K562 (cell line): ENCODE measurements around the gene FAM53A. TPM values are rescaled to one million over a fixed set of nuclear protein-coding genes. Genes with fewer than 3 reads are reported as not detected.

Experiments
- ATAC-seq: fragments of 200-7000 bp; cut with Tn5 transposase; 3 replicates; pipeline ENCODE4 v1.9.1; 2020; ENCODE audit warnings: moderate library complexity
- BruUV-seq: library from RNA; stranded (reverse); fragments of 400-500 nt; replicated peaks from 2 replicates; lab custom pipeline; 2021; lab: Mats Ljungman, UMichigan
- CTCF ChIA-PET: fragments of 300-600 bp; formaldehyde crosslinking; extraction: SDS; loops from one replicate; lab custom pipeline; 2021; ENCODE audit warnings: low intra/inter-chr PET ratio; lab: Yijun Ruan, JAX
- POLR2A ChIA-PET: fragments of 300-600, 350-650 bp; sonication (Branson Sonifier 250); formaldehyde crosslinking; extraction: SDS; loops from one replicate; lab custom pipeline; 2021; ENCODE audit warnings: antibody characterized with exemption, inconsistent platforms; lab: Yijun Ruan, JAX
- DNase-seq, 4 experiments: peaks; one replicate each; pipeline versions ENCODE4 v3.0.0 to v3.0.0-alpha.2; 2011 to 2018; ENCODE audit warnings: low spot score in 3 of 4, mixed read lengths in 3 of 4; ENCODE audit errors: extremely low read depth in 1 of 4
- FAIRE-seq: peaks from 2 replicates; lab custom pipeline; 2011; peaks lifted over from hg19 to GRCh38; lab: Jason Lieb, UNC
- H2AFZ ChIP-seq: 2 replicates; pipeline ENCODE4 v1.6.0; 2011; ENCODE audit warnings: low read depth, low read length, control low read depth, inconsistent platforms
- H3K27ac ChIP-seq: fragments of 200-600 bp; 3 replicates; pipeline ENCODE4 v1.8.0; 2011; ENCODE audit warnings: low read depth, mild to moderate bottlenecking, control low read depth, inconsistent platforms, low read length, moderate library complexity, mixed read lengths; ENCODE audit errors: extremely low read depth
- H3K27me3 ChIP-seq, 2 experiments: fragments of 300-600 bp in 1 of 2; 2 replicates in 1 of 2; 3 replicates in 1 of 2; pipeline versions ENCODE4 v1.6.0 to v1.8.0; 2011; ENCODE audit warnings: inconsistent platforms in 2 of 2, low read length in 2 of 2, mild to moderate bottlenecking in 1 of 2, mixed read lengths in 1 of 2, moderate library complexity in 1 of 2; ENCODE audit not compliant: control insufficient read depth in 2 of 2, insufficient read depth in 2 of 2
- H3K36me3 ChIP-seq: fragments of 300-600 bp; 3 replicates; pipeline ENCODE4 v1.8.0; 2011; ENCODE audit warnings: mild to moderate bottlenecking, low read length, inconsistent platforms; ENCODE audit not compliant: control insufficient read depth, insufficient read depth
- H3K4me1 ChIP-seq, 2 experiments: fragments of 200-600 bp in 1 of 2; replicated peaks in 1 of 2; 2 replicates in 1 of 2; 3 replicates in 1 of 2; pipeline versions ENCODE4 v1.5.1 to v1.8.0; 2011; ENCODE audit warnings: inconsistent platforms in 2 of 2, low read length in 2 of 2, mild to moderate bottlenecking in 1 of 2, mixed read lengths in 1 of 2, moderate library complexity in 1 of 2; ENCODE audit not compliant: control insufficient read depth in 2 of 2, insufficient read depth in 2 of 2
- H3K4me2 ChIP-seq: 2 replicates; pipeline ENCODE4 v1.6.1; 2011; ENCODE audit warnings: low read length, control low read depth, inconsistent platforms, mixed read lengths; ENCODE audit not compliant: insufficient read depth
- H3K4me3 ChIP-seq: fragments of 200-600 bp; sonication (generic), shearing (Covaris generic); 2 replicates; pipeline ENCODE4 v1.5.1; 2016; ENCODE audit warnings: control low read depth, inconsistent platforms
- H3K79me2 ChIP-seq: fragments of 200-600 bp; 3 replicates; pipeline ENCODE4 v1.8.0; 2011; ENCODE audit warnings: low read length, inconsistent platforms; ENCODE audit not compliant: control insufficient read depth, insufficient read depth
- H3K9ac ChIP-seq, 2 experiments: 2 replicates each; pipeline versions ENCODE4 v1.6.0 to v1.6.1; 2011; ENCODE audit warnings: low read depth in 2 of 2, low read length in 2 of 2, control low read depth in 1 of 2, inconsistent platforms in 1 of 2, mild to moderate bottlenecking in 1 of 2, mixed read lengths in 1 of 2; ENCODE audit not compliant: insufficient read depth in 1 of 2
- H3K9me1 ChIP-seq: one replicate; pipeline ENCODE4 v1.6.0; 2011; ENCODE audit warnings: inconsistent platforms, mild to moderate bottlenecking, low read length, moderate library complexity; ENCODE audit not compliant: control insufficient read depth, insufficient read depth
- H3K9me3 ChIP-seq: replicated peaks from 2 replicates; pipeline ENCODE4 v1.5.1; 2011; ENCODE audit warnings: low read depth, low read length, inconsistent platforms; ENCODE audit not compliant: control insufficient read depth, insufficient read depth
- H4K20me1 ChIP-seq: replicated peaks from 2 replicates; pipeline ENCODE4 v1.6.1; 2011; ENCODE audit warnings: low read length, inconsistent platforms, mixed read lengths; ENCODE audit not compliant: control insufficient read depth, insufficient read depth
- C11orf30 ChIP-seq: fragments of 450-650 bp; IDR thresholded peaks from 2 replicates; pipeline ENCODE4 v1.6.1; 2016; ENCODE audit warnings: low read depth, mild to moderate bottlenecking
- ERF ChIP-seq: fragments of 450-650 bp; formaldehyde crosslinking; IDR thresholded peaks from 2 replicates; pipeline ENCODE4 v1.4.0; 2020; ENCODE audit warnings: mild to moderate bottlenecking, mixed read lengths
- SIN3B ChIP-seq: fragments of 450-650 bp; IDR thresholded peaks from 2 replicates; pipeline ENCODE4 v1.6.1; 2017; ENCODE audit warnings: low read depth, mild to moderate bottlenecking, moderate library complexity
- TAL1 ChIP-seq: fragments of 450-650 bp; IDR thresholded peaks from 2 replicates; pipeline ENCODE4 v1.6.1; 2016; ENCODE audit warnings: mild to moderate bottlenecking
- WGBS: fragments of 100-300 bp; shearing (Covaris generic); methylation state at CpG from one replicate; pipeline ENCODE4 v1.1.6; 2016; ENCODE audit warnings: low coverage, mixed read lengths; ENCODE audit not compliant: insufficient coverage; ENCODE audit errors: missing lambda C conversion rate; 5-methylcytosine and 5-hydroxymethylcytosine counted together
- in situ Hi-C: fragments of 300-500 bp; cut with MboI; formaldehyde crosslinking; loops from 4 replicates; pipeline ENCODE4 v1.15.0; 2018; ENCODE audit warnings: inconsistent platforms, mixed read lengths
- intact Hi-C: fragments of 100-400 bp; cut with micrococcal nuclease; formaldehyde crosslinking; loops from 2 replicates; pipeline ENCODE4 v1.14.2; 2022
- polyA plus RNA-seq, 8 experiments: library from polyadenylated mRNA; depleted of rRNA in 4 of 8; stranded (reverse) in 5 of 8; unstranded in 3 of 8; fragments of >200 nt; fragmentation: Nextera tagmentation in 2 of 8; fragmentation: Illumina TruSeq in 1 of 8; extraction: Ambion mirVana in 2 of 8; extraction: Trizol in 1 of 8; gene quantifications; 2 replicates each; pipeline versions ENCODE4 v1.2.1 to v1.2.3, GENCODE V29; 2011 to 2014; ENCODE audit warnings: inconsistent platforms in 1 of 8, missing spikeins in 1 of 8
- total RNA-seq, 7 experiments: library from RNA; depleted of rRNA in 6 of 7; stranded (reverse); fragments of >200 nt in 6 of 7; fragmentation: Illumina TruSeq in 2 of 7; extraction: Trizol in 2 of 7; gene quantifications; 2 replicates each; pipeline versions ENCODE4 v1.2.1 to v1.2.3, GENCODE V29; 2011 to 2021; ENCODE audit warnings: low replicate concordance in 1 of 7
- TF ChIP-seq, protein P1 (sequence below): fragments of 450-650 bp; IDR thresholded peaks from 2 replicates; pipeline ENCODE4 v1.6.1; 2016; ENCODE audit warnings: mild to moderate bottlenecking
- TF ChIP-seq, protein P2 (sequence below): sonication (generic); formaldehyde crosslinking; IDR thresholded peaks from 2 replicates; pipeline ENCODE4 v1.8.0; 2022; ENCODE audit warnings: missing genetic modification reagents, mild to moderate bottlenecking, moderate library complexity, borderline replicate concordance
- TF ChIP-seq, protein P3 (sequence below): sonication (generic); formaldehyde crosslinking; IDR thresholded peaks from 2 replicates; pipeline ENCODE4 v1.8.0; 2022; ENCODE audit warnings: mild to moderate bottlenecking, missing genetic modification reagents, borderline replicate concordance
- TF ChIP-seq, protein P4 (sequence below): fragments of 150-350 bp; IDR thresholded peaks from 2 replicates; pipeline ENCODE4 v1.6.1; 2014; ENCODE audit warnings: low read depth, mild to moderate bottlenecking, low read length, borderline replicate concordance

The FAM53A gene
- total and polyA plus RNA-seq, 9 of the 15 experiments (the other 6 are each of a cell fraction or from before 2014, with no cell fraction given), result 0.53 to 2.7 (median 1.4) TPM; not detected in 2

DNA sequence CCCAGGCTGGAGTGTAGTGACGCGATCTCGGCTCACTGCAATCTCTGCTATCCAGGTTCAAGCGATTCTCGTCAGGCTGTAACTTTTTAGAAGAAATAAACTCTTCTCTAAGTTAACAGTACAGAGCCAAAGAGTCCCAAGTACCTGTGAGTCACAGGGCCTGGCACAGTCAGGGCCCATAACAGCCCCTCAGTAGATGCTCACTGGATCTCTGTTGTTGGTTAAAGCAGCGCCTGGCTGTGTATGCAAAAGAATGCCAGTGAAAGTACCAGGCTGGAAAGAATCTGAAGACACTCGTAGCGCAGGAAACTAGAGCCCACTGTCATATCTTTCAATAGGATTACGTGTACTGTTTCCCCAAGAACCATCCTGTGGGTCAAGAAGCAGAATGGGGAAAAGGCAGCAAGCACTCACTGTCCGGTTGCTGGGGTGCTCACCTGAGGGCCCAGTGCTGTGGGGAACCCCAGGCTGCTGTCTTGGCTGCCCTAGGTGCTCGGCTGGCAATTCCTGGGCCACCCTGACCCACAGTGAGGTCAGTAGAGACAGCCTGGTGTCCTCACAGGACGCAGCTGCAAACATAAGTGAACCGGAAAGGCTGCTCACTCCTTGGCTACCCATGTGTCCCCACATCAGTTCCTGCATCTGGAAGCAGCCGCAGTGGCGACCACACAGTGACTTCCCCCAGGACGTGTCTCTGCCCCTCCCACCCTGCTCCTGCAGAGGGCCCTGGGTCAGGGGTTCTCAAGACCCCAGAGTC, 31.1 kb upstream of the FAM53A start (continued):
- TF ChIP-seq, protein P1, sequence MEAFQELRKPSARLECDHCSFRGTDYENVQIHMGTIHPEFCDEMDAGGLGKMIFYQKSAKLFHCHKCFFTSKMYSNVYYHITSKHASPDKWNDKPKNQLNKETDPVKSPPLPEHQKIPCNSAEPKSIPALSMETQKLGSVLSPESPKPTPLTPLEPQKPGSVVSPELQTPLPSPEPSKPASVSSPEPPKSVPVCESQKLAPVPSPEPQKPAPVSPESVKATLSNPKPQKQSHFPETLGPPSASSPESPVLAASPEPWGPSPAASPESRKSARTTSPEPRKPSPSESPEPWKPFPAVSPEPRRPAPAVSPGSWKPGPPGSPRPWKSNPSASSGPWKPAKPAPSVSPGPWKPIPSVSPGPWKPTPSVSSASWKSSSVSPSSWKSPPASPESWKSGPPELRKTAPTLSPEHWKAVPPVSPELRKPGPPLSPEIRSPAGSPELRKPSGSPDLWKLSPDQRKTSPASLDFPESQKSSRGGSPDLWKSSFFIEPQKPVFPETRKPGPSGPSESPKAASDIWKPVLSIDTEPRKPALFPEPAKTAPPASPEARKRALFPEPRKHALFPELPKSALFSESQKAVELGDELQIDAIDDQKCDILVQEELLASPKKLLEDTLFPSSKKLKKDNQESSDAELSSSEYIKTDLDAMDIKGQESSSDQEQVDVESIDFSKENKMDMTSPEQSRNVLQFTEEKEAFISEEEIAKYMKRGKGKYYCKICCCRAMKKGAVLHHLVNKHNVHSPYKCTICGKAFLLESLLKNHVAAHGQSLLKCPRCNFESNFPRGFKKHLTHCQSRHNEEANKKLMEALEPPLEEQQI, result no peak
- TF ChIP-seq, protein P2, sequence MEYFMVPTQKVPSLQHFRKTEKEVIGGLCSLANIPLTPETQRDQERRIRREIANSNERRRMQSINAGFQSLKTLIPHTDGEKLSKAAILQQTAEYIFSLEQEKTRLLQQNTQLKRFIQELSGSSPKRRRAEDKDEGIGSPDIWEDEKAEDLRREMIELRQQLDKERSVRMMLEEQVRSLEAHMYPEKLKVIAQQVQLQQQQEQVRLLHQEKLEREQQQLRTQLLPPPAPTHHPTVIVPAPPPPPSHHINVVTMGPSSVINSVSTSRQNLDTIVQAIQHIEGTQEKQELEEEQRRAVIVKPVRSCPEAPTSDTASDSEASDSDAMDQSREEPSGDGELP, result no peak
- TF ChIP-seq TAL1, result no peak
- TF ChIP-seq, all 486 proteins: peak for 4

DNA sequence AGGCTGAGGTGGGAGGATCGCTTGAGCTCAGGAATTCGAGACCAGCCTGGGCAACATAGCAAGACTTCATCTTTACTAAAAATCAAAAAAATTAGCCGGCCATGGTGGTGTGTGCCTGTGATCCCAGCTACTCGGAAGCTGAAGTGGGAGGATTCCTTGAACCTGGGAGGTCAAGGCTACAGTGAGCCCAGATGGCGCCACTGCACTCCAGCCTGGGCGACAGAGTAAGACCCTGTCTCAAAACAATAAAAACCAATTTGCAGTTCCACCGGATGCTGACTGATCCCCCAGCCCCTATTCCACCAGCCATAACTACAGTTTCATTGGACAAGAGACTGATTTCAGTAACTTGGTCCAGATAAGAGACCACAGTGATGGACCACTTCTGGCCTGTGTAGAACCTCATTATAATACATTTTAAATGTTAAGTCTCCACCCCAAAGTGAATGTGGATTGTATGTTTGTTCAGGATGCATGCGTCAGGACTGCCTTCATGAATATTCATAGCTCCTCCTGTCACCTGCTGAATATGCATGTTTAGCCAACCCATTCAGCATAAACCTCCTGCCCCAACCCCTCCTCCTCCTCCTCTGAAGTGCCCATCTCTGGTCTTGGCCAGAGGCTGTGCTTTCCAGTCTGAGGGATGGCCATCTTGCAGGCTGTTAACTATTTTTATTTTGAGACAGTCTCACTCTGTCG, 30.3 kb upstream of the FAM53A start:
- H2AFZ ChIP-seq, result no peak overlapping the region
- peaks cover 92% of the 10 kb centered on the region for H3K79me2 ChIP-seq
- in situ Hi-C loops, result no loop called here
- peak; percentile 88 for FAIRE-seq
- CTCF ChIA-PET, result no interaction called here
- ATAC-seq, result peak; percentile 15
- H4K20me1 ChIP-seq, result peaks cover 16% of the 10 kb centered on the region; the same call in 1 of the 2 replicates
- H3K9me1 ChIP-seq, result no peaks in the 10 kb centered on the region
- peak overlapping the region; percentile 86 for H3K4me3 ChIP-seq
- H3K27ac ChIP-seq, result peak overlapping the region; percentile 100
- H3K4me2 ChIP-seq, result peak overlapping the region; percentile 98
- POLR2A ChIA-PET, result interaction anchor here (0.6 to 2.1 kb wide), 3 partner anchors 14 to 74 kb away, joined by 3 to 7 read pairs (median 4); no protein-coding TSS in a partner anchor
- DNase-seq, result peak in 1 of 4 experiments; percentile 65
- H3K36me3 ChIP-seq, result peaks cover 58% of the 10 kb centered on the region; the same call in 2 of the 3 replicates
- peak overlapping the region; percentile 95 to 100; a peak in 3 of 4 replicates for H3K9ac ChIP-seq
- no peaks in the 10 kb centered on the region for H3K9me3 ChIP-seq
- intact Hi-C loops, result no loop called here
- WGBS, result 15% methylated on average over 9 of the region's 9 CpGs
- no TSS peak for BruUV-seq
- H3K4me1 ChIP-seq, result peaks cover 25 to 76% of the 10 kb centered on the region in 2 experiments; a peak in 4 of 5 replicates
- H3K27me3 ChIP-seq, result no peaks in the 10 kb centered on the region
- TF ChIP-seq SIN3B (no peak), ERF (CRISPR knock-in tag) (0 out of 2 replicates have a peak, but pooled peaks have one; percentile 35), C11orf30 (peak; percentile 64)
- TF ChIP-seq, protein P3, sequence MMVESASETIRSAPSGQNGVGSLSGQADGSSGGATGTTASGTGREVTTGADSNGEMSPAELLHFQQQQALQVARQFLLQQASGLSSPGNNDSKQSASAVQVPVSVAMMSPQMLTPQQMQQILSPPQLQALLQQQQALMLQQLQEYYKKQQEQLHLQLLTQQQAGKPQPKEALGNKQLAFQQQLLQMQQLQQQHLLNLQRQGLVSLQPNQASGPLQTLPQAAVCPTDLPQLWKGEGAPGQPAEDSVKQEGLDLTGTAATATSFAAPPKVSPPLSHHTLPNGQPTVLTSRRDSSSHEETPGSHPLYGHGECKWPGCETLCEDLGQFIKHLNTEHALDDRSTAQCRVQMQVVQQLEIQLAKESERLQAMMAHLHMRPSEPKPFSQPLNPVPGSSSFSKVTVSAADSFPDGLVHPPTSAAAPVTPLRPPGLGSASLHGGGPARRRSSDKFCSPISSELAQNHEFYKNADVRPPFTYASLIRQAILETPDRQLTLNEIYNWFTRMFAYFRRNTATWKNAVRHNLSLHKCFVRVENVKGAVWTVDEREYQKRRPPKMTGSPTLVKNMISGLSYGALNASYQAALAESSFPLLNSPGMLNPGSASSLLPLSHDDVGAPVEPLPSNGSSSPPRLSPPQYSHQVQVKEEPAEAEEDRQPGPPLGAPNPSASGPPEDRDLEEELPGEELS (CRISPR knock-in tag), result no peak
- TF ChIP-seq, protein P4, sequence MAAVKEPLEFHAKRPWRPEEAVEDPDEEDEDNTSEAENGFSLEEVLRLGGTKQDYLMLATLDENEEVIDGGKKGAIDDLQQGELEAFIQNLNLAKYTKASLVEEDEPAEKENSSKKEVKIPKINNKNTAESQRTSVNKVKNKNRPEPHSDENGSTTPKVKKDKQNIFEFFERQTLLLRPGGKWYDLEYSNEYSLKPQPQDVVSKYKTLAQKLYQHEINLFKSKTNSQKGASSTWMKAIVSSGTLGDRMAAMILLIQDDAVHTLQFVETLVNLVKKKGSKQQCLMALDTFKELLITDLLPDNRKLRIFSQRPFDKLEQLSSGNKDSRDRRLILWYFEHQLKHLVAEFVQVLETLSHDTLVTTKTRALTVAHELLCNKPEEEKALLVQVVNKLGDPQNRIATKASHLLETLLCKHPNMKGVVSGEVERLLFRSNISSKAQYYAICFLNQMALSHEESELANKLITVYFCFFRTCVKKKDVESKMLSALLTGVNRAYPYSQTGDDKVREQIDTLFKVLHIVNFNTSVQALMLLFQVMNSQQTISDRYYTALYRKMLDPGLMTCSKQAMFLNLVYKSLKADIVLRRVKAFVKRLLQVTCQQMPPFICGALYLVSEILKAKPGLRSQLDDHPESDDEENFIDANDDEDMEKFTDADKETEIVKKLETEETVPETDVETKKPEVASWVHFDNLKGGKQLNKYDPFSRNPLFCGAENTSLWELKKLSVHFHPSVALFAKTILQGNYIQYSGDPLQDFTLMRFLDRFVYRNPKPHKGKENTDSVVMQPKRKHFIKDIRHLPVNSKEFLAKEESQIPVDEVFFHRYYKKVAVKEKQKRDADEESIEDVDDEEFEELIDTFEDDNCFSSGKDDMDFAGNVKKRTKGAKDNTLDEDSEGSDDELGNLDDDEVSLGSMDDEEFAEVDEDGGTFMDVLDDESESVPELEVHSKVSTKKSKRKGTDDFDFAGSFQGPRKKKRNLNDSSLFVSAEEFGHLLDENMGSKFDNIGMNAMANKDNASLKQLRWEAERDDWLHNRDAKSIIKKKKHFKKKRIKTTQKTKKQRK, result peak; percentile 60; the same call in 1 of the 2 replicates
